ENCODE data around the gene RBM33. TPM values are rescaled to one million over a fixed set of nuclear protein-coding genes. Genes with fewer than 3 reads are reported as not detected.

The RBM33 gene
- polyA plus RNA-seq, 1 experiment: 9.5 TPM

GRCh38 chr7:155721056-155721455, 76.6 kb downstream of the RBM33 start:
- DNase-seq (ENCODE audit: low read depth, low spot score): no peak
- H3K27me3 ChIP-seq (ENCODE audit: control insufficient read depth, insufficient read depth, low read length): no peaks in the 10 kb centered on the region
- CTCF ChIA-PET: interaction anchor here (0.9 to 1.1 kb wide), 2 partner anchors 29 to 122 kb away, joined by 3 read pairs; no protein-coding TSS in a partner anchor
- H3K27ac ChIP-seq (ENCODE audit: low read depth, low read length): no peak overlapping the region
- no peaks in the 10 kb centered on the region for H3K9me3 ChIP-seq (ENCODE audit: control insufficient read depth, insufficient read depth, low read length)
- no peak overlapping the region for H3K4me3 ChIP-seq (ENCODE audit: low read depth, low read length)
- no peak for TF ChIP-seq CTCF (IDR thresholded peaks at IDR 0.05; ENCODE audit: low read depth, low read length)
- POLR2A ChIA-PET: no interaction called here

GRCh38 chr7:155722118-155722517, 77.7 kb downstream of the RBM33 start:
- Histone ChIP-seq H3K27me3 (ENCODE audit: control insufficient read depth, insufficient read depth, low read length) (no peaks in the 10 kb centered on the region), H3K4me3 (ENCODE audit: low read depth, low read length) (no peak overlapping the region), H3K9me3 (ENCODE audit: control insufficient read depth, insufficient read depth, low read length) (no peaks in the 10 kb centered on the region), H3K27ac (ENCODE audit: low read depth, low read length) (no peak overlapping the region)
- DNase-seq (ENCODE audit: low read depth, low spot score): no peak
- no peak for TF ChIP-seq CTCF (IDR thresholded peaks at IDR 0.05; ENCODE audit: low read depth, low read length)
- CTCF ChIA-PET: interaction anchor here (0.5 to 1.8 kb wide), 2 partner anchors 123 to 765 kb away, joined by 3 to 11 read pairs; no protein-coding TSS in a partner anchor
- POLR2A ChIA-PET: no interaction called here

DNA sequence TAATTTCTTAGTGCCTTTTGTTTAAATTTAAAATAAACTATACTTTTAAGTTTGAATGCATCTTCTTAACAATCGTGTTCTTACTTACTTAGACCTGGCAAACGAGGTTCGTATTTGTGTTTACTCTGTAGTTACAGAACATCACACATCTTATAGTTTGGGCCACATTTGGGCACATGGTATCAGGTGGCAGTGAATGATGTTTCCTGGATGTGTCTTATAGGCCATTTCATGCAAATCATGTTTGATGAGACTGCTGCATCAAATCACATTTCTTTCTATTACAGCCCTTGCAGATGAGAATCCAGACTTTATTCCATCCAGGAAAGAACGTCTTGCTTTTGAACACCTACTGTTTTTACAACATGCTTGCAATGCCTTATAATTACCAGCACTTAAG, 78.5 kb downstream of the RBM33 start:
- no peaks in the 10 kb centered on the region for H3K9me3 ChIP-seq (ENCODE audit: control insufficient read depth, insufficient read depth, low read length)
- POLR2A ChIA-PET: interaction anchor here (0.6 kb wide), 1 partner anchor 12 kb away, joined by 3 read pairs; no protein-coding TSS in a partner anchor
- DNase-seq (ENCODE audit: low read depth, low spot score): no peak
- H3K27me3 ChIP-seq (ENCODE audit: control insufficient read depth, insufficient read depth, low read length): no peaks in the 10 kb centered on the region
- H3K27ac ChIP-seq (ENCODE audit: low read depth, low read length): no peak overlapping the region
- H3K4me3 ChIP-seq (ENCODE audit: low read depth, low read length): no peak overlapping the region
- CTCF ChIA-PET: interaction anchor here (0.7 to 1.8 kb wide), 3 partner anchors 14 to 124 kb away, joined by 3 to 11 read pairs (median 4); no protein-coding TSS in a partner anchor
- TF ChIP-seq CTCF (IDR thresholded peaks at IDR 0.05; ENCODE audit: low read depth, low read length): no peak

- Histone ChIP-seq H3K4me3 (ENCODE audit: low read depth, low read length) (no peak overlapping the region), H3K27ac (ENCODE audit: low read depth, low read length) (no peak overlapping the region), H3K27me3 (ENCODE audit: control insufficient read depth, insufficient read depth, low read length) (no peaks in the 10 kb centered on the region), H3K9me3 (ENCODE audit: control insufficient read depth, insufficient read depth, low read length) (no peaks in the 10 kb centered on the region)
- ChIA-PET CTCF (interaction anchor here (1.0 to 1.5 kb wide), 3 partner anchors 9 to 125 kb away, joined by 3 to 5 read pairs (median 4); no protein-coding TSS in a partner anchor), POLR2A (no interaction called here)
- no peak for TF ChIP-seq CTCF (IDR thresholded peaks at IDR 0.05; ENCODE audit: low read depth, low read length)
- no peak for DNase-seq (ENCODE audit: low read depth, low spot score)
Measured at GRCh38 chr7:155724327-155725005, 80.0 kb downstream of the RBM33 start.

- DNase-seq (ENCODE audit: low read depth, low spot score): no peak
- Histone ChIP-seq H3K4me3 (ENCODE audit: low read depth, low read length) (no peak overlapping the region), H3K27me3 (ENCODE audit: control insufficient read depth, insufficient read depth, low read length) (no peaks in the 10 kb centered on the region), H3K9me3 (ENCODE audit: control insufficient read depth, insufficient read depth, low read length) (no peaks in the 10 kb centered on the region), H3K27ac (ENCODE audit: low read depth, low read length) (no peak overlapping the region)
- no peak for TF ChIP-seq CTCF (IDR thresholded peaks at IDR 0.05; ENCODE audit: low read depth, low read length)
- POLR2A ChIA-PET: no interaction called here
- CTCF ChIA-PET: interaction anchor here (1.0 kb wide), 2 partner anchors 9 to 126 kb away, joined by 3 to 5 read pairs; no protein-coding TSS in a partner anchor
Measured at GRCh38 chr7:155725006-155725355, 80.5 kb downstream of the RBM33 start.

Measured in AG04450 (cell line).